Measurements from ENCODE around the gene CYP3A5.

GRCh38 chr7:99639267-99639666 is 40.5 kb downstream of the CYP3A5 start:
- TF ChIP-seq JUNB (IDR thresholded peaks at IDR 0.05), result no peak
- no peak for TF ChIP-seq CEBPB (IDR thresholded peaks at IDR 0.05)
- TF ChIP-seq, protein P1, sequence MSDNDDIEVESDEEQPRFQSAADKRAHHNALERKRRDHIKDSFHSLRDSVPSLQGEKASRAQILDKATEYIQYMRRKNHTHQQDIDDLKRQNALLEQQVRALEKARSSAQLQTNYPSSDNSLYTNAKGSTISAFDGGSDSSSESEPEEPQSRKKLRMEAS (IDR thresholded peaks at IDR 0.05), result no peak
- TF ChIP-seq BHLHE40 (IDR thresholded peaks at IDR 0.05; ENCODE audit: low read depth, low read length), result no peak
- TF ChIP-seq EP300 (IDR thresholded peaks at IDR 0.05), result no peak

Measured in A549 (cell line).